HG03439 (cell line): Measurements from ENCODE around the gene PDCD1.
"Not testable (repeated sequence)": the region's sequence is repeated elsewhere in the genome, so short reads cannot be mapped to it uniquely, and the experiment has no call there.

Source experiments
- ATAC-seq: cut with Tn5 transposase; IDR thresholded peaks from one replicate; pipeline ENCODE4 v1.9.1; 2021; ENCODE audit warnings: mild to moderate bottlenecking, moderate library complexity; ENCODE audit not compliant: unreplicated experiment

PDCD1 gene

GRCh38 chr2:241814643-241815476 is 43.8 kb downstream of the PDCD1 start:
- ATAC-seq = no peak

GRCh38 chr2:241814393-241814642 is 44.4 kb downstream of the PDCD1 start:
- no peak for ATAC-seq

DNA sequence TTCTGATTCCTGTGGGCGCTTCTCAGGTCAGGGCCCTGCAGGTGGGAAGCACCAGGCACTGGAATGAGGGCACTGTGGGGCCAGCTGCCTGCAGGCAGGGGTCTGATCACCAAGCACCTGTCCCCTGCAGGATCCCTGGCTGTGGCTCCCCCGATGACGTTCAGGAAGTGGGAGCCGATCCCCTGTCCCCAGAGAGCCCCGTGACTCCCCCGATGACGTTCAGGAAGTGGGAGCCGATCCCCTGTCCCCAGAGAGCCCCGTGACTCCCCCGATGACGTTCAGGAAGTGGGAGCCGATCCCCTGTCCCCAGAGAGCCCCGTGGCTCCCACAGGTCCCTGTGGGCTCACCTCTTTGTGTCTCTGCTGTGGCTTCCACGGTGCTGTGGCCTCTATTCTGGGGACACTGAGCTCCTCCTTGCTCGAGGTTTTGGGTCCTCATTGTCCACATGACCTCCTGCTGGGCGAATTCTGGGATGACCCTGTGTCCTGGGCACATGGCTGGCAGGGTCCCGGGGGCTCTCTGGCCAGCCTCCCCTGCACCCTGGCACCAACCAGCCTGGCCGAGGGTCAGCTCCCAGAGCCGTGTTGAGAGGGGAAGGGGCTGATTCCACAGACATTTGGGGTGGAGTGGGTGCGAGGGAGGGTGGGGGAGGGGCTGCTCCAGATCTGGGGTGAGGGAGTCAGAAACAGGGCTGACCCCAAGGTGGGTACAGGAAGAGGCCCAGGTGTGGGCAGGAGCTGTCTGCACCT is 44.9 kb downstream of the PDCD1 start:
- no peak for ATAC-seq

DNA sequence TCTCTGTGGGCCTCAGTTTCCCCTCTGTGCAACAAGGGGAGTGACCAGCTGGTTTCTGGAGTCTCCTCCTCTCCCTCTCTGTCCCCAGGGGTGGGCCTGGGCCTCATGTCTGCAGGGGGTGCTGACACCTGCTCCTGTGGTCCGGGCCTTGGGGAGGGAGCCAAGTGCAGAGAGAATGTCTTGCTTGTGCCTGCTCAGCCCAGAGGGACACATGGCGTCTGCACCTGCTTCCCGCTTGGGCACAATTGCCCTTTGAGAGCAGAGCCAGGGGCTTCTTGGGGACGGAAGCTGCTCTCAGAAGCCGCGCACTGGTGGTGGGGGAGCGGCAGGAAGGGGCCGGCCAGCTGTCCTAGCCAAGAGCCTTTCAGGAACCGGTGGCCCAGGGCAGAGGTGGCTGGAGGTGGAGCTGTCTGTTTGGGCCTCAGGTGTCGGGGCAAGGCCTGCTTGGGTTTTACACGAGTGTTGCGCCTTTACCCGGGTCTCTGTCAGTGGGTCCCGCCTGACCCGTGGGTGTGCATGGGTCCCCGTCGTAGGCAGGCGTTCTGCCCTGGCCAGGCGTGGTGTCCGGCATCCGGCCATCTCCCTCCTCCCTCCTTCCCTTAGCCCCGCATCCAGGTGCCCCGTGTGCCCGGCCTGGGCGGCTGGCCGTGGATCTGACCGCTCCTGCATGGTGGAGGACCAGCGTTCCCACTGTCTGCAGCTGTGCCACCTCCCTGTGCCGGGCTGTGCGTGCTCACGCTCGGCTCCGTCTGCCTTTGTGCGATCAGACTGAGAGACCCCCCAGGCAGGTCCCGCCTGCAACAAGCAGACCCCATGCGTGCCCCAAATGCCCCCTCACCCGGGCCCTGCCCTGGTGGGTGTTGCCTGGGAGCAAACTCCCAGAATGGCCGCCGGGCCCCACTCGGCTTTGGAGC is 45.7 kb downstream of the PDCD1 start:
- ATAC-seq = no peak

DNA sequence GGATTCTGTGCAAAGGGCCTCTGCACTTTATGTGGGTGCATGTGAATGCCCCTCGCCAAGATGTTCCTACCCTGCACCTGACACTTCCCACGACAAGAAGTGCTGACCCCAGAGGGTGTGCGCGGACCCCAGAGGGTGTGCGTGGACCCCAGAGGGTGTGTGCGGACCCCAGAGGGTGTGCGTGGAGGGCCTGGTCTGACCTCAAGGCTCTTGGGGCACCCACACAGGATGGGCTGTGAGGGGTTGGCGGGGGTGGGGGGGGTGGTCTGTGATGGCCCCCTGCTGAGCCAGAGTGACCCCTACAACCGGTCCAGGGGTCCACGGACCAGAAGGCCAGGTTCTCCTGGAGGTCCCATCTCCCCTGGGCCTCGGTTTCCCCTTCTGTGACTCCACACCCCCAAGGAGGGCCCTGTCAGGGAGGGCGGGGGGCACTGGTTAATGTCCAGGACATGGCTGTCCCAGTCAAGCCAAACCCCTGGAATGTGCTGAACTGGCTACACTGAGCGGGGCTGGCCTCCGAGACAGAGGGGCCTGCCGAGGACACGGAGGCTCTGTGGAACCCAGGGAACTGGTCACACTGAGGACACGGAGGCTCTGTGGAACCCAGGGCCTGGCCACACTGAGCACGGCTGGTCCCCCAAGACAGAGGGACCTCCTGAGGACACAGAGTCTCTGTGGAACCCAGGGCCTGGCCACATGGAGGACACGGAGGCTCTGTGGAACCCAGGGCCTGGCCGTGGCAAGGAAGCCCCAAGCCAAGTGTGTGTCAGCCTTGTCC is 46.6 kb downstream of the PDCD1 start:
- ATAC-seq = no peak

DNA sequence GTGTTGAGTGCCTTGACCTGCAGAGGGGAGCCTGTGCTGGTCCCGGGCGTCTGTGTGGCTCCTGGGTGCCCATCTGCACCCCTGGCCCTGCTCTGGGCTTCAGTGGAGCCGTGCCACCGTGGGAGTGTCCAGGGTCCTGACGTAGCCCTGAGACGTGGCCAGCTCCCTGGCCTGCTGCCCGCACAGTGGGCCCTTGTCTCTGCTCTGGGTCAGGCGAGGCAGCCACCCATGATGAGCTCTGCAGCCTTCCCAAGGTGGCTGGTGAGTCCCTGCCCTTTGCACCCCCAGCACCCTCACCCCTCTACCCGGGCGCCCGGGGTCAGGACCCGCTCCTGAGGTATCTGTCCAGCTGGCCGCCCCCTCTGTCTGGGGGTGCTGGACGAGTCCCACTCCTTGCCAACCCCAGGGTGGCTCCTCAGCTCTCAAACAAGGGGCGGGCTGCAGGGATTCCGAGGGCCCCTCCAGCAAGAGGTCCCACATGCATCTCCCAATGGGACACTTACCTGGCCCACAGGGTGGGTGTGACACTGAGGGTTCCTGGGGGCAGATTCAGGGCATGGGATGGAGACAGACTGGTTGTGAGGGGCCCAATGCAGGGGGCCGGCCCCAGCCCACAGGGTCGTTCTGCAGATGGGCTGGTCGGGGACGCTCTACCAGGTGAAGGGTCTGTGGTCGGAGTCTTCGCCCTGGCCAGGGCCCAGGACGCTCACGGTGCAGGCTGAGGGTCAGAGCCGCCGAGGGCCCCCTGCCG is 47.3 kb downstream of the PDCD1 start:
- no peak for ATAC-seq

GRCh38 chr2:241810307-241811200 is 48.1 kb downstream of the PDCD1 start:
- ATAC-seq = no peak

DNA sequence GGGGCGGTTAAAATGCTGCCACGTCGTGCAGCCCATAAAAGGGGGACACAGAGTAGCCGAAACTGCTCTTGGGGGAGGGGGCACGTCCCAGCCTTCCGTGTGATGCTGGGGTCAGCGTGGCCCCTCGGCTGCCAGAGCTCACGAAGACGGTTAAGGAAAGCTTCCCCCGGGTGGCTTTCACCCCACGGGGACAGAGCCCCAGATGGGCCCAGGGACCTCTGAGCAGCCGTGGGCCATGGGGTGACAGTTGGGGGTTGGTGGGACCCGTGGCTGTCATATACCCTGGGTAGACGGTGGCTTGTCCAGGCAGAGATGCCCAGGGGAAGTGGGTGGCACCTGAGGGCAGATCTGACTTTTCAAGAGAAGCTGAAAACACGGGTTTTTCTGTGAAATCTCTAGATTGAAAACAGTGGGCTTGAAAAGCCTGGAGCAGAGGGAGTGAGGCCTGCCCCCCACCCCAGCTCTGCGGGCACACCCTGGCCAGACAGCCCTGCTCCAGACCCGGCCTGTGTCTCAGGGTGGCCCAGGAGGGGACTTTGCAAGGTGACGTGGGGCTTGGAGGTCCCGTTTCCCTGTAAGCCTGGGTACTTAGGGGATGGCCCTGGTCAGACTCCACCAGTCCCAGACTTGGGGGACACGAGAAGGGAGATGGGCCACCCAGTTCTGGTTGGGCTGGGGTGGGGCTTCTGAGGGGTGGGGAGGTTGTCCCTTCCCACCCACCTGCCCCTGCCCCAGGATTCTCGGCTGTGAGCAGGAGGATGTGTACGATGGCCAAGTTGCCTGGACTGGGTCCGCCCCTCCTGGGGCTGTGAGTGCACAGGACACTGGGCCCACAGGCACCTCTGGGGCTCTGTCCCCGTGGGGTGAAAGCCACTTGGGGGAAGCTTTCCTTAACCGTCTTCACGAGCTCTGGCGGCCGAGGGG is 49.0 kb downstream of the PDCD1 start:
- no peak for ATAC-seq

DNA sequence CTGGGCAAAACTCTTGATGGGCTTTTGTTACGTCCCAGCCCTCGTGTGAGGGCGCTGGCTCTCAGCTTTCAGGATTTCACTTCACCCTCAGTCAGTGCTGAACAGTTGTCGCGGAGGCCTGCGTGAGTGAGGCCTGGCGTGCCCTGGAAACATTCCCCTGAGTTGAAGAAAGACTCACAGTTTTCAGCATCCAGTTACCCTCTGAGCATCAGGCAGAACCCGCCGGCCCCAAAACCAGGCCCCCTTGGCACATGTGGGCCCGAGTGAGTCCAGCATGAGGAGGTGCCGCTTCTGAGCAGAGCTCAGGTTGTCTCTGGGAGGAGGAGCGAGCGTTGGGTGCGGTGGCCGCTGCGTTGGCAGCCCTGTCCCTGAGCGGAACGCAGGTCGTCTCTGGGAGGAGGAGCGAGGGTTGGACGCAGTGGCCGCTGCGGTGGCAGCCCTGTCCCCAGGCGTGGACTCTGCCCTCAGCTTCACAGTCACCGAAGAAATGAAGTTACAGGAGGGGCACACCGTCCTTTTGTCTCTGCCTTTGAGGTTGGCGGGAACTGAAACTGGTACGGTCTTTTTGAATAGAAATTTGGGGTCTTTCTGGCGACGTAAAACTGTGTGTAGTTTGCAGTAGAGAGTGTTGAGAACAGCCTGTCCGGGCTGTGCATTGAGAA is 49.8 kb downstream of the PDCD1 start, which contains the start of gene NEU4:
Gene NEU4 (plus strand): TSS at position 473 of the 662 bp plus-strand sequence. CDS start 5,292 bp downstream, outside the sequence.
- ATAC-seq = no peak

DNA sequence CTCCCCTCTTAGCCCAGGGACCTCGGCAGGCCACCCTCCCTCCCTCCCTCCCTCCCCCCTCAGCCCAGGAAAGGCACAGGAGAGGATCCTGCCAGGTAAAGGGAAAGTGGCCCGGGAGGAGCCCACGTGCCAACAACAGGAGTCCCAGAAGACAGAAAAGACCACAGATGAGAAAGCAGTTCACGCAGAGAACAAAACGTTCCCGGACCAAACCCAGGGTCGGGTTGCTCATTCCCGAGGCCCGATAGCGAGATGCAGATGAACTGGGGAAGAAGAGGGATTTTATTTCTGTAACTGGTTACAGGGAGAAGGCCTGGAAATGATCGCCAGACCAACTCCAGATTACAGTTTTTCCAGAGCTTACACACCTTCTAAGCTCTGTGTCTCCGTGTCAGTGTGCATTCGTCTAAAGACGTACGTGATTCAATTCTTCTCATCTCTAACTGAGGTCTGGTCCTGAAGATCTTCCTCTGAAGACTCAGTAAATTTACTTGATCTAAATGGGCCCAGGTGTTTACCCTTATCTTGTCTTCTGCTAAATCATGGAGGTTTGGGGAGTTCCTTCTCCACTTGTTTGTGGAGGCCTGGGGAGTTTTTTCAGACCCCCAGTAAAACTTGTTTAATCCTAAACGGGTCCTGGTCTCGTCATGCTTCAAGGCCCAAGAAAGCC is 50.5 kb downstream of the PDCD1 start:
- no peak for ATAC-seq

GRCh38 chr2:241806217-241806616 is 52.5 kb downstream of the PDCD1 start:
- ATAC-seq = not testable (repeated sequence)

DNA sequence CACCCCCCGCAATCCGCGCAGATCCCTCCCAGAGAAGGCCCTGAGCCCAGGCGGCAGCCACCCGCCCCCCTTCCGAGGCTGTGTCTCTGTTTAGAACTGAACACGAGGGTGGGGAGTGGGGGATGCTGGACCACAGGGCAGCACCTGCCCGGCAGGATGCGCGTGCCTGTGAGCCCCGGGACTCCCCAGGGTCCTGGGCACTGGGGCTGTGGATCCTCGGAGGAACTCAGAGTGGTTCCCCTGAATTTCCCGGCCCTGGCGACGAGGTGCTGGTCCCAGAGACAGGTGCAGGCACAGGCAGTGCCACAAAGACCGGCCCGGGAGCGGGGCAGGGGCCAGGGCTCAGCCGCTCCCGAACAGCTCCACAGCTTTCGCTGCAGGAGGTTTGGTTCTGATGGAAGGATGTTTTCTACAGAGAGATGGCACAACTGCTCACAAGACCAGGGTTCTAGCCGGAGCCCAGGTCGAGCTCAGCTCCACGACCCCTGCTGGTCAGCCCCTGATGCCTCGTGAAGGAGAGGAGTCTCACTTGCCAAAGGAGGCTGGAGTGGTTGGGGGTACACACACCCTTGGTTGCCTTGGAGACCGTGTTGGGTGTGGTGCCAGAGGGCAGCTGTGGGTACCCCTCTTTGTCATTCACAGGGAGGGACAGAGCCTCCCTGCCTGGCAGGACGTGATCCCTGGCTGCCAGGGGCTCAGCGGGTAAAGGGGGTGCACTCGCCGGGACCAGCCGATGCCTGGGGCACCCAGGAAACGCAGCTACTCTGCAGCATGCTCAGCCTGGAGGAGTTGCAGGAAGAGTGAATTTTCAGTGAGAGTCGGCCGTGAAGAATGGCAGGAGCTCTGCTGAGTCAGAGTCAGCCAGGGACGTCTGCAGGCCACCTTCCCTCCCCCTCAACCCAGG is 54.1 kb downstream of the PDCD1 start:
- ATAC-seq = no peak

GRCh38 chr2:241803387-241804325 is 55.0 kb downstream of the PDCD1 start:
- no peak for ATAC-seq
